ENCODE results near the gene FUT9.

The FUT9 gene

DNA sequence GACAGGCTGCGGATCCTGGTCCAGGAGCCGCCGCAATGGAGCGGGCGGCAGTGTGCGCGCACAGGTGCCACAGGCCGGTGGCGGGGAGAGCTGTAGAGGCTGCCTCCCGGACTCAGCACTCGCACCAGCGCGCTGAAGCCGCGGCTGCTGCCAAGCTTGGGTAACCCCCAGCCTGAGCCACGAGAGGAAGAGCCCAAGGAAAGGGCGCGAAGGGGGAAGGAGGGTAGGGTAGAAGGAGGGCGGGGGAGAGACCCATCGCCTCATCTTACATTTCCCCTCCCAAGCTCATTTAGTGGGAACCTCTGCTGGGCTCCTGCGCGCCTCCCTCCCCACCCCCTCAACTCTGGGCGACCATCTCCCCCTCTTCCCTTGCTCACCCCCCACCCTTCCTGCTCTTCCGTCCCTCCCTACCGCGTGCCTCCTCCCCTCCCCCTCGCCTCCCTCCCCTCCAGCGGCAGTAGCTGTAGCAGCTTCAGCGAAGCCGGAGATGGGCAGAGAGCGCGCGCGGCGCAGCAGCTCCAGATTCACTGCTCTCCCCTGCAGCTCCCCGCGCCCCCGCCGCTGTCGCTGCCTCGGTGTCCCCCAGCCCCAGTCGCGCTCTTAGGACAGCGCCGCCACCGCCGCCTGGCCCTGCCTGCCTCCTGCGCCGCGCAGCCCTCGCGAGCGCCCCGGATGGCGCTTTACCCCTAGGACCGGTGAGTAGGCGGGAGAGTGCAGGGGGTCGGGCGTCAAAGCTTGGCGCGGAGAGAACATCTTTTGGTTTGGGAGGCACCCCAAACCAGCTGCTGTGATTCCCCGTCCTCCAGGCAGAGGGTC lies at the start of gene FUT9:
FUT9 (plus strand) TSS at position 457 of the 816 bp plus-strand sequence. CDS start 187,182 bp downstream, outside the sequence.
- no peak for DNase-seq

- no peak for DNase-seq
Measured at GRCh38 chr6:95967594-95967993, 48.2 kb upstream of the FUT9 start.

DNA sequence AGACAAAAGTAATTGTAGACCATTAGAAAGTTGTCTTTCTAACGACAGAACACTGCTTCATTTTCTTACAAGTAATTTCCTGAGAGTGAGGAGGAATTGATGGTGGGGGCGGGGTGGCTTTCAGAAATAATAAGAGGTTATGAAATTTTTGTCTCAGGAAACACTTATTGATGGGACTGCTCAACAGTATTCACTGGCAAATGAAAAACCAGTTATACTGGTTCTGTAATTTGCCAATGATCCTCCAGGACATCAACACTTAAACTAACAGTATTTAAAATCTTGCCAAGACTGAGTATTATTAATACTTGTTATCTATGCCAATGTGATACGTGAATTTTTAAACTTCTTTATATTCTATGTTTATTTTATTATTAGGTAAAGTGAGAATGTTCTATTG lies 41.8 kb upstream of the FUT9 start:
- DNase-seq, result no peak

- no peak for DNase-seq
Measured at GRCh38 chr6:95978230-95978629, 37.5 kb upstream of the FUT9 start.

- no peak for DNase-seq
Measured at GRCh38 chr6:95991906-95992305, 23.9 kb upstream of the FUT9 start.

- no peak for DNase-seq
Measured at GRCh38 chr6:95994151-95994550, 21.6 kb upstream of the FUT9 start.

- no peak for DNase-seq
Measured at GRCh38 chr6:95998133-95998532, 17.6 kb upstream of the FUT9 start.

DNA sequence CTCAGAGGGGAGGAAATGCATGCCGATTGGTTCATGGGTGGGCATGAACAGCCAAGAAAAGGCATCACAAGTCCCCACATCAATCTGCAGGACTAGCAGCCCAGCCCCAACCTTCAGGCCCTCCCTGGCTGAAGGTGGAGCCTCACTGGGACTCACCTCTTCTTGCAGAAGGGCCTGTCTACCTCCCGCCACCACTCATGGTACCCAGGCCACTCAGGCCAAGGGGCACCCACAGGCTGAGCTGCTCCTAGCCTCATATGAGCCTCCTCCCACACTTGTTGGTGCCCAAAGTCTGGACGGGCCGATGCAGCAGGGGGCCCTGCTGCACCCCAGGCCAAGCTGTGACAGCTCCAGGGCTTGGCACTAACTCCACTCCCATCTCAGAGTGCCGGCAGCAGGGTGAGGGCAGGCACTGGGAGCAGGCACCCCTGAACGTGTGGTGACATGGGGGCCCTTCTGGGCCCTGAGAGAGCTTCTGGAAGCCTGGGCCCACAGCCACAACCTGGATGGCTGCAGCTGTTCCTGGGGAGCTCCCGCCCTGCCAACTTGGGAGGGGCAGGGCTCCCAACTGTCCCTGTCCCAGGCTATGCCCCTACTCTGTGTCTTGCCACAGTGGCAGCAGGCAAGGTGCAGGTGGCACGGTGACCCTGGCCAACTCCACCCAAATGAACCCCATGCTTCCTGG lies 13.7 kb upstream of the FUT9 start:
- no peak for DNase-seq

DNA sequence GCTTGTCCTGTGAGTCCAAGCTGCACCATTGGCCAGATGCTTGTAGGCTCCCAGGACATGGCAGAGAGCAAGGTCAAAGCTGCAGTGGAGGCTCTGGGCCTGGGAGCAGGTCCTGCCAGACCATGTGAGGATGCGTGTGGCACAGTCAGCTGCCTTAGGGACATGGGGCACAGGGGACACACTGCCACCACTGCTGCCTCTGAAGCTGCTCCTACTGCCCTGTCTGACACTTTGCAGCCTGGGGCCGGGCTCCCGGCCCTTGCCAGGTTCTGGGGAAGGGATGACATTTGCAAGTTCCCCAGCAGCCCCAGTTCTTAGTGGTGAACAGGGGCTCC lies 13.2 kb upstream of the FUT9 start:
- no peak for DNase-seq

GRCh38 chr6:96002912-96003311 lies 12.9 kb upstream of the FUT9 start:
- no peak for DNase-seq

GRCh38 chr6:96007663-96008062 lies 8.1 kb upstream of the FUT9 start:
- DNase-seq, result no peak

DNA sequence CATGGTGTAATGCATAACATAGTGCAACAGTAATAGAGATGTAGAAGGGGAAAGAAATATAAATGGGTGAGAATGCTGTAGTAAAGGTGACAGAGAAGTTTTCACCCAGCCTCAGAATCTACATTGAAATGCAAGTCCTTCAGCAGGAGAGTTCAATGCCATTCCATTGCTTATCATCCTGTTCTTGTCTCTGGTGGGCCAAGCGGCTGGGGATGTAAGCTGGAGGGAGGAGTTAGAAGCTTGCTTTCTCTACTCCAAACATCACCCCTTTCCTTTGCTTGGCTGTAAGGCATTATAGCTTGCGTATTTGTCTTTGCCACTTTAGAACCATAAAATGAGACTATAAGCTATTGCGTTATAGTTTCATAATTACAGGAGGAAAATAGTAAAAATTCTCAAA lies 2.2 kb upstream of the FUT9 start:
- no peak for DNase-seq

DNA sequence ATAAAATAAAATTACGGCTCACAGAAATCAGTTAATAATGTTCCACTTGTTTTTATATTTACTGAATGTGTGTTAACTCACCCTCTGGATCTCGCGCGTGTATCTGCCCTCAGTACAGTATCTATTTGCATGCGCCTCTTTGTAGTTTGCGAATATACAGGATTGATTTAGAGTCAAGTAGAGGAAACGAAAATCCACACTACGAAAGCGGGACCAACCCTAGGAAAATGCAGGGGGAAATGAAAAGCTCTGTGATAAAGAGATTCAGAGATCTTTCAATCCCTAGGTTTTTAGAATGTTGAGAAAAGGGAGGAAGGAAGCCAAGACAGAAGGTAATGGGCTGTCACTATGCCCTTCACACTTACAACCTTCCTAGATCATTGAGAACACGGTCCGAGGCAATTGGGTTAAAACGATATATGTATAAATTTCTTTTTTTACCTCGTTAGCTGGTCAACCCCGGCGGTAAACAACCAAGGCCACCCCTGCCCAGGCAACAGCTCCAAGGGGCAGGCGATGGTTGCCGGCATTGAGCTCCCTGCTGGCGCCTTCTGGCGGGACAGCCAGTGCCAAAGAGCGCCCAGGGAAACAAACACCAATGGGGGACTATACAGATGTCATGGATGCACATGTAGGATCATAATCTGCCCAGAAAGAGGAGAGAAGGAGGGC lies 792 bp upstream of the FUT9 start:
- DNase-seq, result no peak

GRCh38 chr6:96016334-96017069 lies 728 bp downstream of the FUT9 start:
- no peak for DNase-seq

GRCh38 chr6:96017070-96017359 lies 1.2 kb downstream of the FUT9 start:
- no peak for DNase-seq

GRCh38 chr6:96022225-96022624 lies 6.5 kb downstream of the FUT9 start:
- DNase-seq, result no peak

DNA sequence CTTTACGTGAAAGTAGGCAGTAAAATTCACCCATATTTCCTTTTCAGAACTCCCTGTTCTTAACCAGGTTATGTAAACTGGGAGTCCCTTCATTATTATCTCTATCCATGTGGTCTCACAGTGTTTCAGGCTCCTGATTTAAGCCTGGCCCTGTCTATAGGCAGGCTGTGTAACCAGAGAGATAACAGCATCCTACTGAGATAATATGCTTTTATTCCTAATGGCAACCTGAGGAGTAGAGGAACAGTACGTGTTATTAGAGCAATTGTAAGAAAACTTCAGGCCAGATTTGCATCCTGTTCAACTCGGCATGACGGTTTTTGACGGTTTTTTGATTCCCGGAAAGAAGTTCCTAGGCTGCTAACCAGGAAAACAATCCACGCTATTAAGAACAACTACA lies 16.9 kb downstream of the FUT9 start:
- DNase-seq, result no peak

DNA sequence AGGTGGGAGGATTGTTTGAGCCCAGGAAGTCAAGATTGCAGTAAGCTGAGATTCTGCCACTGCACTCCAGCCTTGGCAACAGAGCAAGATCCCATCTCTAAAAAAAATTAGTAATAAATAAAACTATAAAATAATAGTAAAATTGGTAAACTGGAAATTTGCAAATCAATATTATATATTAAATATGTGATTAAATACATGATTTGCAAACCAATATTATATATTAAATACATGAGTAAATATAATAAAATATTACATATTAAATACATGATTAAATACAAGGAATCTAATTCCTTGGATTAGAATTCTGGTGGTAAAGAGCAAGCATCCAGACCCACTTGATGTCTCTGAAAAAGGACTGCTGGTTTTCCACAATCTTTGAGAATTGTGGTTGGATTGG lies 35.8 kb downstream of the FUT9 start:
- DNase-seq, result no peak

- DNase-seq, result no peak
Measured at GRCh38 chr6:96058082-96058481, 42.3 kb downstream of the FUT9 start.

- no peak for DNase-seq
Measured at GRCh38 chr6:96059586-96059985, 43.8 kb downstream of the FUT9 start.

DNA sequence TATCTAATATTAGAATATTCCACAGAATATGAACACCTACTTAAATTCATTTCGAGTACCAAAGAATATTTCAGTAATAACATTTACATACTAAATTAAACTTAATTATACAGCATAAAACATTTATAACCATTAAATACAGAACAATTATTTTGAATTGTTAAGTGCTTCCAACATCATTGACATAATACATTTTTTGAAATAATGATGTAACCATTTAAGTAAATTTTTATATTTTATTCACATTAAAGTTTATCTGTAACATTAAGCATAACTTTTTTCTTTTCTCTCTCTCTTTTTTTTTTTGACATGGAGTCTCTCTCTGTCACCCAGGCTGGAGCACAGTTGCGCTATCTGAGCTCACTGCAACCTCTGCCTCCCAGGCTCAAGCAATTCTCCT lies 44.5 kb downstream of the FUT9 start:
- DNase-seq, result no peak

- no peak for DNase-seq
Measured at GRCh38 chr6:96065213-96065612, 49.4 kb downstream of the FUT9 start.

DNA sequence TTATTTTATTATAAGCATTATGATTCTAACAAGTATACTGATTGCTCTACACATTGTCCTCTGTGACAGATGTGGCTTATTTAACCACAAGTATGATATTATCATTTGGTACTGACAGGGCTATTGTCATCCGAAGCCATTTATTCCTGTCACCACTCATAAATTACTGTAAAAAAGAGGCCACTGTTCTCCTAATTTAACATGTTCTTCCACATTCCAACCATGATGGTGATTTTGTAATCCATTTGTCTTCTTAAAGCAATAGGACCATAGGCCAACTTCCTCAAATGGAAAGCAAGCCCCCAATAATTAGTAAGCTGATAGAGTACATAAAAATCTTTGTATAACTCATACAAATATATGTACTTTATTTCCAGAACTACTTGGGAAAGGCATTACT lies 50.6 kb downstream of the FUT9 start:
- DNase-seq, result no peak

- DNase-seq, result no peak
Measured at GRCh38 chr6:96073555-96073954, 57.8 kb downstream of the FUT9 start.

Measured in CD4-positive, alpha-beta T cell treated with Interleukin-10 for 1 hour (primary cell).